Stimulated activated CD8-positive, alpha-beta memory T cell treated with anti-CD3 and anti-CD28 coated beads, Interleukin-12 subunit alpha, Interleukin-12 subunit beta, amount 100 ng/mL, for 4 hours (primary cell): Measurements from ENCODE around the gene SCT.

Experiments
- DNase-seq: peaks from one replicate; pipeline ENCODE4 v3.0.0-alpha.2; 2020; ENCODE audit warnings: low read depth

The SCT gene

GRCh38 chr11:643849-644738 is 17.1 kb upstream of the SCT start:
- DNase-seq = no peak

GRCh38 chr11:643366-643765 is 16.4 kb upstream of the SCT start:
- DNase-seq = no peak

DNA sequence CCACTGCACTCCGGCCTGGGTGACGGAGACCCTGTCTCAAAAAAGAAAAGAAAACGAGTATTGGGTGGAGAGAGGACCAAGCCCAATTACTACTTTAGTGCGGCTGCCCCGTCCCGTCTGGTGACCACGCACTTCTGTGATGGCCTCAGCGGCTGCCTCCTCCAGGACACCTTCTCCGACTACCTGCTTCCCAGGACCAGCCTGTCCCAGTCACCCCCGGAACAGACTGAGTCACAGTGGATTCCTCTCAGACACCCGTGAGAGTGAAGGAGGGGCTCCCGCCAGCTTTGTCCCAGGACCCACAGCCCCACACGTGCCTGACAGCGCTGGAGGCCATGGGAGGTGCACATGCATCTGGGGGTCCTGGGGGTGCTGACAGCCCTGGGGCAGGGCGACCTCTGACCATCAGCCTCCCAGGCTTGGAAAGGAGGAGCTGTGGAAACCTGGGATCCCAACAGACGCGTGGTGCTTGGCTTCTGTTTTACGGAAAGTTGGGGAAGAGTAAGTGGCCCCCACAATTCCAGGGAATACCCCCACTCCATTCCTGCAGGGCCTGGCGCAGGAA is 14.9 kb upstream of the SCT start:
- no peak for DNase-seq

DNA sequence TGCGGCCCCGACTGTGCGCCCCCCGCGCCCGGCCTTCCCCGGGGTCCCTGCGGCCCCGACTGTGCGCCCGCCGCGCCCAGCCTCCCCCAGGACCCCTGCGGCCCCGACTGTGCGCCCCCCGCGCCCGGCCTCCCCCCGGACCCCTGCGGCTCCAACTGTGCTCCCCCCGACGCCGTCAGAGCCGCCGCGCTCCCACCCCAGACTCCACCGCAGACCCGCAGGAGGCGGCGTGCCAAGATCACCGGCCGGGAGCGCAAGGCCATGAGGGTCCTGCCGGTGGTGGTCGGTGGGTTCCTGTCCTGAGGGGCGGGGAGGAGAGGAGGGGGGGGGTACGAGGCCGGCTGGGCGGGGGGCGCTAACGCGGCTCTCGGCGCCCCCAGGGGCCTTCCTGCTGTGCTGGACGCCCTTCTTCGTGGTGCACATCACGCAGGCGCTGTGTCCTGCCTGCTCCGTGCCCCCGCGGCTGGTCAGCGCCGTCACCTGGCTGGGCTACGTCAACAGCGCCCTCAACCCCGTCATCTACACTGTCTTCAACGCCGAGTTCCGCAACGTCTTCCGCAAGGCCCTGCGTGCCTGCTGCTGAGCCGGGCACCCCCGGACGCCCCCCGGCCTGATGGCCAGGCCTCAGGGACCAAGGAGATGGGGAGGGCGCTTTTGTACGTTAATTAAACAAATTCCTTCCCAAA is 13.2 kb upstream of the SCT start:
- DNase-seq = no peak

GRCh38 chr11:639332-639955 is 12.5 kb upstream of the SCT start:
- DNase-seq = no peak

GRCh38 chr11:638631-639331 is 11.8 kb upstream of the SCT start:
- DNase-seq = no peak

- no peak for DNase-seq
These were observed 10.9 kb upstream of the SCT start for GRCh38 chr11:637593-638521.

GRCh38 chr11:637333-637592 is 10.3 kb upstream of the SCT start:
- no peak for DNase-seq

DNA sequence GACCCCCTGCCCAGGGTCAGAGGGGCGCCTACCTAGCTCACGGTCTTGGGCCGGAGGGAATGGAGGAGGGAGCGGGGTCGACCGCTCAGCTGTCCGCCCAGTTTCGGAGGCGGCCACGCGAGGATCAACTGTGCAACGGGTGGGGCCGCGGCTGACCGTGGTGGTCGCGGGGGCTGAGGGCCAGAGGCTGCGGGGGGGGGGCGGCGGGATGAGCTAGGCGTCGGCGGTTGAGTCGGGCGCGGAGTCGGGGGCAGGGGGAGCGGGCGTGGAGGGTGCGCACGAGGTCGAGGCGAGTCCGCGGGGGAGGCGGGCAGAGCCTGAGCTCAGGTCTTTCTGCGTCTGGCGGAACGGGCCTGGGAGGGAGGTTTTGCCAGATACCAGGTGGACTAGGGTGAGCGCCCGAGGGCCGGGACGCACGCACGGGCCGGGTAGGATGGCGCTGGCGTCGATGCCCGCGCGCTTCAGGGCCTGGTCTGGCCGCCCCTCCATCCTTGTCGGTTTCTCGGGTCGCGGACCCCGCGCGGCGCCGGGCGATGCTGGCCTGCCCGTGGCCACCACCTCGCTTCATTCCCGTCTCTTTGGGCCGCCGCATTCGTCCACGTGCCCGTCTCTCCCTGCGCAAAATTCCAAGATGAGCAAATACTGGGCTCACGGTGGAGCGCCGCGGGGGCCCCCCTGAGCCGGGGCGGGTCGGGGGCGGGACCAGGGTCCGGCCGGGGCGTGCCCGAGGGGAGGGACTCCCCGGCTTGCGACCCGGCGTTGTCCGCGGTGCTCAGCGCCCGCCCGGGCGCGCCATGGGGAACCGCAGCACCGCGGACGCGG is 9.7 kb upstream of the SCT start, which contains the start of gene DRD4:
DRD4 (plus strand) TSS at position 759 of the 822 bp plus-strand sequence; CDS start at position 795, 36 bp downstream.
- DNase-seq = no peak

GRCh38 chr11:635945-636510 is 9.0 kb upstream of the SCT start:
- no peak for DNase-seq

DNA sequence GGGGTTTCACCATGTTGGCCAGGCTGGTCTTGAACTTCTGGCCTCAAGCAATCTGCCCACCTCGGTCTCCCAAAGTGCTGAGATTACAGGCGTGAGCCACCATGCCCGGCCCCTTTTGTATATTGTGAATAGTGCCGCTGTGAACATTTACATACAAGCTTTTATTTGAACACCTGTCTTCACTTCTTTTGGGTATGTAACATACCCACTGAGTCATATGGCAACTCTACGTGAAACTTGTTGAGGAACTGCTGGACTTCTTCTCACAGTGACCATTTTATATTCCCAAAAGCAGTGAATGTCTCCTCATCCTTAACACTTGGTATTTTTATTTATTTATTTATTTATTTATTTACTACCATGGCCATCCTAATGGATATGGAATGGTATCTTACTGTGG is 3.9 kb upstream of the SCT start:
- no peak for DNase-seq

GRCh38 chr11:629237-629583 is 2.2 kb upstream of the SCT start:
- DNase-seq = no peak

GRCh38 chr11:628056-628455 is 1.1 kb upstream of the SCT start:
- DNase-seq = no peak

GRCh38 chr11:627308-627576 is 261 bp upstream of the SCT start:
- DNase-seq = no peak

- DNase-seq = no peak
These were observed 1.2 kb downstream of the SCT start for GRCh38 chr11:625636-626268.

GRCh38 chr11:624705-625635 is 2.0 kb downstream of the SCT start, which contains the start of gene CDHR5:
TSS of gene CDHR5 (minus strand) at chr11:624955. CDS start at chr11:624902, 53 bp downstream.
- DNase-seq = no peak

GRCh38 chr11:623999-624704 is 2.8 kb downstream of the SCT start:
- DNase-seq = no peak

GRCh38 chr11:623349-623869 is 3.6 kb downstream of the SCT start:
- no peak for DNase-seq
